HG02973 (cell line): ENCODE measurements around the gene TIMM8A.
"Not testable (repeated sequence)": the region's sequence is repeated elsewhere in the genome, so short reads cannot be mapped to it uniquely, and the experiment has no call there.

ENCODE experiments used
- ATAC-seq: cut with Tn5 transposase; IDR thresholded peaks from one replicate; pipeline ENCODE4 v1.9.1; 2021; ENCODE audit warnings: moderate library complexity; ENCODE audit not compliant: unreplicated experiment

The TIMM8A gene

DNA sequence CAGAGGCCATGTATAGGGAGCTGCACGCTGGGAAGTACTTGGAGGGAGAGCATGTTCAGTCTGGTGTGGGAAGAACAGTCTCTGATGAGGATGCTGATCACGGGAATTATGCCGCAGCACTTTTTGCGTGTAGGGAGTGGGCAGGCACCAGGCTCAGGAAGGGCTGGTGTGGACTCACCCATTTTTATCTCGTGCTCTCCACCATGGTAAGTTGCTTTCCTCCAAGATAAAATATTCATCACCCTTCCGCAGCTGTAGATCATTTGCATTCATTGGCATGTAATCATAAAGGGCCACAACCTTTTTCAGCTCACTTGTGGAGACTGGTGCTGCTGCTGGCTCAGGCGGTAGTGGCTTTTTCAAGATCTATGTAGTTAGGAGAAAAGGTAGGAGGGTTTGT, 11.8 kb upstream of the TIMM8A start:
- ATAC-seq = no peak

DNA sequence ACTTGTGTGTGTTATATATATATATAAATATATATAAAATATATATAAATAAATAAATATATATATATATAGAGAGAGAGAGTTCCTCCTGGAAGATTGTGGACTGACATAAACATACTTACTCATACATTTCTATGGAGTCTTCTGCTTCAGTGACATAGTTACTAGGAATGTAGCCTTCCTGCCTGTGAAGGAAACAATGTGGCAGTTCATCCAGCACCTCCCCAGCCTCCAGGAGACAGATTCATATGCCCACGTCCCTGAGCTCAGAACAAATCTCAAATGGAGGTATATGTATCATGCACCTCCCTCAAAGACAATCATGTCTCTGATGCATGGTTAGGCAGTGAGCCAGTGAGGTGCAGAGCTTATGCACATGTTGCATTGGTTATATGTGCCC, 11.4 kb upstream of the TIMM8A start:
- no peak for ATAC-seq

DNA sequence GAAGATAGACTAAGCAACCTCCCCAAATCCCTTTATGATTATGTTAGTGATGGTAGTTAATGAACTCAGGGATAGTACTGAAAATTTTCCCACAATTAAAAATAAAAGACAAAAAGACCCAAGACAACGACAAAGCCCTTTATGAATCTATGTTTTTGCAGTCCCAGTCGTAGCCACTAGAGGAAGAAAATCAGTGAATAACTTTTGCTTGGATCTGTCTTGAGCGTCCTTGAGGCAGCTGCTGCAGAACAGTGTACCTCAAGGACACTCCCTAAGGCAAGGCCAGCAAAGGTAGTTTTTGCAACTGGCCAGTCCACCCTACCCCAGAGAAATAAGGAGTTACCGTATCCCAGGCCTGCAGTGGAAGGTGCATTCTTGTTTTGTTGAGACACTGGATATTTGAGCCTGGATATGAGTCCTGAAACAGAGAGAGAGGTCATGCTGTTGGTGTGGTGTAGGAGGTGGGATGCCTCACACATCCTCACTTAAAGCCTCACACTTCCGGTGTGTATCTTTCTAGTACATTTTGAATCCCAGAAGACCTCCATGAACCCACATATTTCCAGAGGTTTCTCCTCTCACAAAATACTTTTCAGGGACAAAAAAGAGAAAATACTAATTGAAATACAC, 8.7 kb upstream of the TIMM8A start:
- ATAC-seq = no peak

DNA sequence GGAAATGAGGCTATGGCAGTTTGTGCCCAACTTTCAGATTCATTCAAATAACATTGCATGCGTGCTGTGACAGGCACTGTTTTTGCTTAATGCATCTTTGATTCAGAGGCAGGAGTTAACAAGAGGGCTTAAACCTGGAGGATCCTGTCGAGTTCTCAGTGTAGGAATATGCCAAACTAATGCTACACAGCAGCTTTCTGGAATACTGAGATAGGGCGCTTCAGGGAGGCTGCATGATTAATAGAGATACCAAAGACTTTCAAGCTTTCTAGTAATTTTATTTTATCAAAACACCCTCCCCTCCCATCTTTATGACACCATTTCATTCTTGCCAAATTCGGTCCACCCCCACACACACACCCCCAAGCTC, 636 bp upstream of the TIMM8A start:
- ATAC-seq = no peak

DNA sequence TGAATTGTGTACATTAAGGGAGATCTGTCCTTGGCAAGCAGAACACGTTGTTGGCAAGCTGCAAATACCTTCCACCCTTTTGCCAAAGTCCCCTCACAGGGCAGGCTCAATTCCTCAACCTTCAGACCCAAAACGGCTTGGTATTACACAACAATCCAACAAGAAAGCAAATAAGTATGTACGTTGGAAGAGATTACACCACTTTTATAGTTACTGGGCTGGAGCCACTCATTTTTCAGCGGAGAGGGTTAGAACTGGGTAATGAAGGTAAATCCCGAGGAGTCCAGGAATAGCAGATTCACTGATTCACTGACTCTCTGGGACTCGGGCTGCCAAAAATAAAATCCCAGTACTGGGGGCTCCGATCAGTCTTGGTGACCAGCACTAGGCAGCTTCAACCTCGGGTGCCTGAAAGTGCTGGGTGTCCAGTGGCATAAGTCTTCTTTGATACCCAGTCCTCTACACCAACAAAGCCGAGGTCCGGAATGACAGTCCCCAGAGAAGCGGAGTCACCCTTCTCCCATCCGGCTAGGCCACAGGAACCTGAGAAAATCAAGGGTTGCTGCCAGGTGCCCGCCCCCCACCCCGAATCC, 587 bp downstream of the TIMM8A start:
- peak; percentile 8 for ATAC-seq

DNA sequence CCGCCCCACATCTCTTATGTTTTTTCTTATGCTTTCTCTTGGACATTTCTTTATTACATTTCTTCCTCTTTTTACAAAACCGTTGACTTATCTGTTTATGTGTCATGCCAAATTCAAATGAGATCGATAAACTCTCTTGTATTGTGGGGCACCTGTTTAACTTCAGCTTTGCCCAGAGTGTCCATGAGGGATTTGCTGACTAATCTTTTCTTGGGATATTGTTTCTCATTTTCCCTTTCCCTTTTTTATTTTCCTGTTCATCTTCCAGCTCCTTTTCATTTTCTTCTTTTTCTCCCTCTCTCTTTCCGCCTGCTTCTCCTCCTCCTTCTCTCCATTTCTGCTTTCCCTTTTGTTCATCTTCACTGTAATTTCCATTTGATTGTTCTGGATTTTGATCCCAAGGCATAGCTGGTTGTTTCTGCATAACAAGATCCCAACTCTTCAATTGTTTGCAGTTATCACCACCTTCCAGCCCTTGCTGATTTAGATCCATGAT, 10.7 kb downstream of the TIMM8A start:
- ATAC-seq = no peak

DNA sequence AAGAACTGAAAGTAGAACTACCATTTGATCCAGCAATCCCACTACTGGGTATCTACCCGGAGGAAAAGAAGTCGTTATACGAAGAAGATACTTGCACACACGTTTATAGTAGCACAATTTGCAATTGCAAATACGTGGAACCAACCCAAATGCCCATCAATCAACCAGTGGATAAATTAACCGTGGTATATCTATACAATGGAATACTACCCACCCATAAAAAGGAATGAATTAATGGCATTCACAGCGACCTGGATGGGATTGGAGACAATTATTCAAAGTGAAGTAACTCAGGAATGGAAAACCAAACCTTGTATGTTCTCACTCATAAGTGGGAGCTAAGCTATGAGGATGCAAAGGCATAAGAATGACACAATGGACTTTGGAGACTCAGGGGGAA, 14.2 kb downstream of the TIMM8A start:
- ATAC-seq = not testable (repeated sequence)

DNA sequence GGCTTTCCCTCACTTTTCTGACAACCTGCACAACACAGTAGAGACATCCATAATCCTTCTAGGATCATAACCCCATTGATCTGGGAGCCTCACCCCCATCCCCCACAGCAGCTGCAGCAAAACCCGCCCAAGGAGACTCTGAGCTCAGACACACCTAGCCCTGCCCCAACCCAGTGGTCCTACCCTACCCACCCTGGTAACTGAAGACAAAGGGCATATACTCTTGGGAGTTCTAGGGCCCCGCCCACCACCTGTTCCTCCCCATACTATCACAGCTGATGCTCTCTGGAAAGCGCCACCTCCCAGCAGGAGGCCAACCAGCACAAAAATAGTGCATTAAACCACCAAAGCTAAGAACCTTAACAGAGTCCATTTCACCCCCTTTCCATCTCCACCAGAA, 21.9 kb downstream of the TIMM8A start:
- not testable (repeated sequence) for ATAC-seq

DNA sequence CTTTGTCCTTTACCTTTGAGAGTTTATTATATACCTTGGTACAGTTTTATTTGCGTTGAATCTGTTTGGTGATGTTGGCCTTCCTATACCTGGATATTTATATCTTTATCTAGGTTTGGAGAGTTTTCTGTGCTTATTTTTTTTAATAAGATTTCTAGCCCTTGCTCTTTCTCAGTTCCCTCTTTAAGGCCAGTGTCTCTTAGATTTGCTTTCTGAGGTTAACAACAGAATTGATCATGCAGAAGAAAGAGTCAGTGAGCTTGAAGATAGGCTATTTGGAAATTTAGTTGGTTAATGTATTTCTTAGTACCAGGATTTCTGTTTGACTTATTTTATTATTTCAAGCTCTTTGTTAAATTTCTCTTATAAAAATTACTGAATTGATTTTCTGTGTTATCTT, 44.8 kb downstream of the TIMM8A start:
- no peak for ATAC-seq
